ENCODE data around the gene GPR45.

- no peak for TF ChIP-seq POLR2A (IDR thresholded peaks at IDR 0.05; ENCODE audit: low read length)
- no peak for TF ChIP-seq GATA1 (IDR thresholded peaks at IDR 0.05; ENCODE audit: low read depth, low read length)
These were observed 14.4 kb downstream of the GPR45 start for GRCh38 chr2:105255979-105256378.

Data from erythroblast (primary cell).